ENCODE data around the gene AKNA.

The AKNA gene

DNA sequence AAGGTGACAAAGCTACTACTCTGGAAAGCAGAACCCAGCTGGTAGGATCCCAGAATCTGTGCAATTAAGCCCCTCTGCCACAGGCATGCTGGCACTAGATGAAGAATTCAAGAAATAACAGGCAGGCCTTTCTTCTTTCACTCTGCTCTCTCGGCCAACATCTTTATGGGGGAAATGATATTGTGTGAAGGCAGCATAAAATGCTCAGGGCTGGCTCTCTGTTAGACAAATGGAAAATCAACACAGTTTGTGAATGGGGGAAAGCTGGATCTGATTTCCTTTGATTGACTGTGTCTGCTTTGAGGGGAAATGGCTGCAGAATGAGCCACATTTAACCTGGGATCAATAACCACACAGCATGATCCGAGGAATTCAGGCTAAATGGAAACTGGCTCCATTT is 29.1 kb upstream of the AKNA start:
- FAIRE-seq, result no peak
- DNase-seq (ENCODE audit: extremely low spot score, insufficient read length, low read depth), result no peak

GRCh38 chr9:114416290-114416689 is 28.5 kb upstream of the AKNA start:
- DNase-seq (ENCODE audit: extremely low spot score, insufficient read length, low read depth) (no peak), FAIRE-seq (peak; percentile 41)

DNA sequence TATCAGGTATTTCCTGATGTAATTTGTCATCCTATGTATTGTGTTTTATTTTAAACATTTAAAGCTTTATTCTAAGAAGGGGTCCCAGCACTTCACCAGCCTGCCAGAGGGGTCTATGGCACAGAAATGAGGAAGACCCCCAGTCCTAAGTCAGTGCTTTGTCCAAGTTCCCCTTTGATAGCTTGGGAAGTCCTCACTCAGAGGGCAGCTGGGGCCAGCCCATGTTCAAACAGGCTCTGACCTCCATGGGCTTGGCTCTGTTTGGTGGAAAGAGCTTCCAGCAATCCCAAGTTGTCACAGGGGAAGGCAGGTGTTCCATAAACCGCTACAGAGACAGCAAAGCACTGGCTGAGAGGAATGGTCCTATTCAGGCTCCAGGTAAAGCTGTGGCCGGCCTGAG is 26.6 kb upstream of the AKNA start:
- FAIRE-seq, result no peak
- DNase-seq (ENCODE audit: extremely low spot score, insufficient read length, low read depth), result no peak

DNA sequence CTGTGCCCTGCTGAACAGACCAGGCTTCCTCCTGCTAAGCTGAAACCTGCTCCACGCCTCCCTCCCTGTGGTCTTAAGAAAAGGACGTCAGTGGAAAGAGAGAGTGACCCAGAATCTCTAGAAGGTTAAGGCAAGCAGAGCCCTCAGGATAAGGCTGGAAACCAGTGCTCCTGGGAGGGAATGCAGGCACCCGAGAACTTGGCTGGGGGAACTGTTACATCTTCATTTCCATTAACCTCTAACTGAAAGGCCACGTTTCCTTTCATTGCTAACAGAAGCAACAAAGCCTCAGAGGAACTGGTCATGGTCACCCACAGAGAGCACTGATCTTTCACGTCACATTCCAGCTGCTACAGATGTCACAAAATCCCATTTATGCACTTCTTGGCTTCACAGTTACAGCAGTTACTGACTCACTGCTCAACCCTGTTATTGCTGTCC is 26.1 kb upstream of the AKNA start:
- DNase-seq (ENCODE audit: extremely low spot score, insufficient read length, low read depth) (no peak), FAIRE-seq (no peak)

DNA sequence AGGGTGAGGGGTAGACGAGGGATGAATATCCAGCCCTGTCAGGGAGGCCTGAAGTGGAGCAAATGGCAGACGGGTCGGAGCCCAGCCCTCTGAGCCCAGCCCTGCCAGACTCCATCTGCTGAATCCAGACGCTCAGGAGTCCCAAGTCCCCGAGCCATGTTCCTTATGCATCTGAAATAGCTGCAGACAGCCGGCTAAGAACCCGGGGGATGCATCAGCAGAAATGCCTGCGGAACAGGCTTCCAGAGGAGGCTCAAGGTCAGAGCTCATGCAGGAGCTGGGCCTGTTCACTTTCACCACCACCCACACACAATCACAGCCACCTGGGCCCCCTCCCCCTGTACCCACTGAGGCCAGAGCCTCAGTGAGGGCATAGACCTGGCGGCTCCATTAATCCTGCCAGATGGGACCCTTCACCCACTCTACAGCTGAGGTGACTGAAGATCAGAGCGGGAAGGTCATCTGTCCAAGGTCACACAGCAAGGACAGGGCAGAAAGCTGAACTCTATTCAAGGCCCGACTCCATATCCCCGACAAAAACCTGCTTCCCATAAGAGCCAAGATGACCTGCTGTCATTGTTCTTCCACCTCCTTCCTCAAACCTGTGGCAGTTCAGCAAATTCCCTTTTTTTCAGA is 24.4 kb upstream of the AKNA start:
- FAIRE-seq (no peak), DNase-seq (ENCODE audit: extremely low spot score, insufficient read length, low read depth) (no peak)

DNA sequence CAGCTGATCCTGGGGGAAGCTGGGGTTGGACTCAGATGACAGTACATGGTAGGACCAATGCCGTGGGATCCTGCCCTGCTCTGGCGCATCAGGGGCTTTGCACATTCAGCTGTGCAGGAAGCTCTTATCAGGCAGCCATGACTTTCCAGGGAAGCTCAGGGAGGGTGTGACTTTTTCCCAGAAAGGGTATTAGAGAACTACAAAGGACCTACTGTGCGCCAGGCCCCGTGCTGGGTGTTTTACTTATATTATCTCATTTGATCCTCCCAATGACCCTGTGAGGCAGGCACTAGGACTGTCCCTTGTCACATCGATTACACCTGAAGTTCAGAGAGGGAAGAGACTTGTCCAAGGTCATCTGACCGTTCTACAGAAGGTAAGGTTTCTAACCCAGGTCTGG is 23.7 kb upstream of the AKNA start:
- DNase-seq (ENCODE audit: extremely low spot score, insufficient read length, low read depth), result no peak
- no peak for FAIRE-seq

GRCh38 chr9:114410910-114411309 is 23.1 kb upstream of the AKNA start:
- DNase-seq (ENCODE audit: extremely low spot score, insufficient read length, low read depth) (no peak), FAIRE-seq (no peak)

DNA sequence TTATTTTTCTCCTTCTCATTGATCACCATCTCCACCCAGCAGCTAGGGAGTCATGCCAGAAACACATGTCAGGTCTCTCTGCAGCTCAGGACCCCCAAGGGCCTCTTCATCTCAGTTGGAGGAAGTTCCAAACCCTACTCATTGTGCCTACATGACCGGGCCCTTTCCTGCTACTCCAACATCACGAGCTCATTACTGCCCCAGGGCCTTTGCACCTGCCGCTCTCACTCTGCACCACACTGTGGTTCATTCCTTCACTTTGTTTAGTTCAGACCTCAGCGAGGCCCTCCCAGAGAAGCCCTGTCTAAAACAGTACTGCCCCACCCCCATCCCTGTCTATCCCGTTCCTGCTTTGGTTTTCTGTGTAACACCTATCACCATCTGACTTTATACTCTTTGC is 22.1 kb upstream of the AKNA start:
- no peak for DNase-seq (ENCODE audit: extremely low spot score, insufficient read length, low read depth)
- no peak for FAIRE-seq

DNA sequence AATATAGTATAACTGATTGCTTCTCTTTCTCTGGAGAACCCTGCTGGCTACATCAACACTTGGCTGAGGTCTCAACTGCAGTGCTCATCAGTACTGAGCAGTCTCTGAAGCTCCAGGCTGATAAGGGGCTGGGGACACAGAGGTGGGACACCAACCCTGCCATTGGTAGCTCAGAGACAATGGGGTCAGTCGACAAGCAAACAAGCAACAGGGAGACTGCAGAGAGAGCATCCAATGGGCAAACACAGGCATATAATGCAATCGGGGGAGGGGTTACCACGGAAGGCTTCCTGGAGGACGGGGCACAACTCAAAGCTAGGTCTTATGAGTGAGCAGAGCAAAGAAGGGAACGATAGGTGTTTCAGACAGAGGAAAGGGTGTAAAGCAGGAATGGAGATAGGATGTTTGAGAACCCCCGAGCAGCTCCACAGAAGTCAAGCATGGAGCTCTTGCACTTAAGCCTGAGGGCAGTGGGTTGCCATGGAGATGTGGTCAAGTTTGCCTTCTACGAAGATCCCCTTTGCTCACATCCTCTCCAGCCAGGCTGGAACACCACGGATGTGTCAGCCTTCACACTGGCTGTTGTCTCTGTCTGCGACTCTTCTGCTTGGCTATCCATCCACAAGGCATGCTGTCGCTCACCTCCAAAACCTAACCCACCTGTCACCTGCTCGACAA is 21.5 kb upstream of the AKNA start:
- FAIRE-seq, result no peak
- no peak for DNase-seq (ENCODE audit: extremely low spot score, insufficient read length, low read depth)

- no peak for FAIRE-seq
- no peak for DNase-seq (ENCODE audit: extremely low spot score, insufficient read length, low read depth)
These were observed 20.9 kb upstream of the AKNA start for GRCh38 chr9:114408645-114409044.

- no peak for DNase-seq (ENCODE audit: extremely low spot score, insufficient read length, low read depth)
- no peak for FAIRE-seq
These were observed 20.1 kb upstream of the AKNA start for GRCh38 chr9:114407889-114408288.

GRCh38 chr9:114406441-114406840 is 18.7 kb upstream of the AKNA start:
- FAIRE-seq (no peak), DNase-seq (ENCODE audit: extremely low spot score, insufficient read length, low read depth) (no peak)

GRCh38 chr9:114405294-114406034 is 17.7 kb upstream of the AKNA start:
- peak; percentile 71 for DNase-seq (ENCODE audit: extremely low spot score, insufficient read length, low read depth)
- FAIRE-seq, result peak; percentile 90

GRCh38 chr9:114404531-114404930 is 16.7 kb upstream of the AKNA start:
- DNase-seq (ENCODE audit: extremely low spot score, insufficient read length, low read depth), result no peak
- FAIRE-seq, result peak; percentile 21

DNA sequence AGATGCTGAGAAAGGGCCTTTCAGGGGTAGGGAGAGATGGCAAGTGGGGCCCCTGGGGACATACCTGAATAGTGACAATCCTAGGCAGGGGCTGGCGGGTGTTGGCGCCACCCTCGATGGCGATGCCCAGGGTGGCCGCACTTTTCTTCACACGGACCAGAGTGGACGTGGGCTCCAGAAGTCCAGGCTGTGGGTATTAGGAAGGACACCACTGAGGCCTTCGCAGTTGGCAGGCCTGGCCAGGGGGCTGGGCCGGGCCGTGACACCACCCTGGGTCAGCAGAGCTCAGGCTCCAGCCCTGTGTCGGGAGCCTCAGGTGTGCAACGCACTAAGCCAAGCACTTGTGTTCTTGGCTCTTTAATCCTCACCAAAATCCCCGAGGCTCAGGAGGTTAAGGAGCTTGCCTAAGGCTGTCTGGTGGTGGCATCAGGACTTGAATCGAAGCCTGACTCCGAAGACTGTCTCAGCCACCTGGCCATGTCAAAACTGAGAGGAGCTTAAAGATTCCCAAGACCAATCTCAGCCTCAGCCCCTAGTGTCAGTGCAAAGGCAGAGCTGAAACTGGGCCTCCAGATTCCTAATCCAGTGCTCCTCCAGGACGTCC is 15.5 kb upstream of the AKNA start:
- DNase-seq (ENCODE audit: extremely low spot score, insufficient read length, low read depth), result no peak
- no peak for FAIRE-seq

- DNase-seq (ENCODE audit: extremely low spot score, insufficient read length, low read depth) (no peak), FAIRE-seq (no peak)
These were observed 13.6 kb upstream of the AKNA start for GRCh38 chr9:114401344-114401743.

DNA sequence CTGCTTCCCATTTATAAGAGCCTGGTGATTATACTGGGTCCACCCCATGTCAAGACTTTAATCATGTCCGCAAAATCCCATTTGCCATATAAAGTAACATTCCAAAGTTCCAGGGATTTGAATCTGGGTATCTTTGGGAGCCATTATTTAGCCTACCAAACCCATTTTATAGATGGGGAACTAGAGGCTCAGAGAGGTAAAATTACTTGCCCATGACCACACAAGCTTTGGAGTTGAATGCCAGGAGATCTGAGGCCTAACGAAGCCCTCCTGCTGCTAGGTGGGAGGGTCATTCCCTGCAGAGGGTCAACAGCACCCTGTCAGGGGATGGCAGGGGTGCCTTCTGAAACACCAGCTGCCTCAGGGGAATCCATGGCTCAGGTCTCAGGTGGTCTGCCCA is 13.0 kb upstream of the AKNA start:
- FAIRE-seq (no peak), DNase-seq (ENCODE audit: extremely low spot score, insufficient read length, low read depth) (no peak)

DNA sequence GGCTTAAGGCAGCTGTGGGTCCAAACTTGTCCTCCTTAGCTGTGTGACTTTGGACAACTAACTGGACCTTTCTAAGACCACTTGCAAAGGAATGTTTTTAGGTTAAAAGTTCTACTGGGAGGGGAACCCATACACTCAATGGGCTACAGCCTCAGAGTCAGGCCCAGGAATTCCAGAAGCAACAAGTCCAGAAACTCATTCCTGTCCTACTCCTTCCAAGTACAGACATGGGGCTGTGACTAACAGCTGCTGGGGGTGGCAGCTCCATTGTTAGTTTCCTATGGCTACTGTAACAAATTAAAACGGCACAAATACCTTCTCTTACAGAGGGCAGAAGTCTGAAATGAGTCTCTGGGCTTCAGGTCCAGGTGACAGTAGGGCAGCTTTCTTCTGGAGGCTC is 12.4 kb upstream of the AKNA start:
- no peak for DNase-seq (ENCODE audit: extremely low spot score, insufficient read length, low read depth)

GRCh38 chr9:114399381-114399780 is 11.6 kb upstream of the AKNA start:
- DNase-seq (ENCODE audit: extremely low spot score, insufficient read length, low read depth) (no peak), FAIRE-seq (no peak)

More for the DNA sequence above, 12.4 kb upstream of the AKNA start:
- no peak for FAIRE-seq

- DNase-seq (ENCODE audit: extremely low spot score, insufficient read length, low read depth), result peak; percentile 96
- FAIRE-seq, result peak; percentile 89
These were observed 10.2 kb upstream of the AKNA start for GRCh38 chr9:114397848-114398605.
